ENCODE measurements around the gene GPX2.

The GPX2 gene

GRCh38 chr14:64899958-64900357, 42.6 kb downstream of the GPX2 start:
- Histone ChIP-seq H3K4me3 (ENCODE audit: low read depth, low read length) (no peak overlapping the region), H3K9ac (ENCODE audit: low read length) (no peak overlapping the region), H4K12ac (ENCODE audit: low read depth, low read length) (no peak overlapping the region), H4K91ac (ENCODE audit: low read depth, low read length) (no peak overlapping the region), H2AK5ac (ENCODE audit: low read length) (no peak overlapping the region), H4K8ac (ENCODE audit: low read depth, low read length) (no peak overlapping the region), H3K4me1 (ENCODE audit: control insufficient read depth in 1 of 2, insufficient read depth in 2 of 2, low read length in 2 of 2) (no peaks in the 10 kb centered on the region), H3K4ac (ENCODE audit: low read depth, low read length) (no peak overlapping the region), H3K36me3 (ENCODE audit: control insufficient read depth in 1 of 2, insufficient read depth in 2 of 2, low read length in 2 of 2) (no peaks in the 10 kb centered on the region), H3K18ac (ENCODE audit: low read length) (no peak overlapping the region), H3K9me3 (ENCODE audit: insufficient read depth, low read depth, low read length) (no peaks in the 10 kb centered on the region), H3K79me2 (ENCODE audit: control insufficient read depth, insufficient read depth, low read length, poor library complexity) (no peaks in the 10 kb centered on the region), H3K79me1 (ENCODE audit: low read length) (no peaks in the 10 kb centered on the region), H2AFZ (ENCODE audit: insufficient read depth, low read length, poor library complexity) (no peak overlapping the region), H2BK12ac (ENCODE audit: low read length) (no peak overlapping the region), H3K14ac (ENCODE audit: low read length) (no peak overlapping the region), H3K4me2 (ENCODE audit: low read length) (no peak overlapping the region), H3K23ac (ENCODE audit: low read length) (no peak overlapping the region), H3K27me3 (ENCODE audit: insufficient read depth, low read length) (no peaks in the 10 kb centered on the region), H3K27ac (ENCODE audit: low read depth, low read length) (no peak overlapping the region), H2BK5ac (ENCODE audit: low read depth, low read length, poor library complexity) (no peak overlapping the region), H2BK120ac (ENCODE audit: insufficient read depth, low read length, poor library complexity) (no peak overlapping the region)
- WGBS (ENCODE audit: extremely low coverage, insufficient coverage, insufficient read length): no CpG with 5 or more reads among the region's 1 CpG
- DNase-seq: no peak

- H3K14ac ChIP-seq (ENCODE audit: low read length): no peak overlapping the region
- H3K4ac ChIP-seq (ENCODE audit: low read depth, low read length): no peak overlapping the region
- H3K36me3 ChIP-seq (ENCODE audit: control insufficient read depth in 1 of 2, insufficient read depth in 2 of 2, low read length in 2 of 2): no peaks in the 10 kb centered on the region
- no peak overlapping the region for H4K12ac ChIP-seq (ENCODE audit: low read depth, low read length)
- H3K27me3 ChIP-seq (ENCODE audit: insufficient read depth, low read length): no peaks in the 10 kb centered on the region
- no peak overlapping the region for H2BK12ac ChIP-seq (ENCODE audit: low read length)
- H3K23ac ChIP-seq (ENCODE audit: low read length): no peak overlapping the region
- no peak overlapping the region for H2BK5ac ChIP-seq (ENCODE audit: low read depth, low read length, poor library complexity)
- H3K27ac ChIP-seq (ENCODE audit: low read depth, low read length): no peak overlapping the region
- no peak overlapping the region for H3K4me3 ChIP-seq (ENCODE audit: low read depth, low read length)
- WGBS (ENCODE audit: extremely low coverage, insufficient coverage, insufficient read length): no CpG with 5 or more reads among the region's 2 CpGs
- H4K8ac ChIP-seq (ENCODE audit: low read depth, low read length): no peak overlapping the region
- H2BK120ac ChIP-seq (ENCODE audit: insufficient read depth, low read length, poor library complexity): no peak overlapping the region
- peak; percentile 18 to 73 for DNase-seq
- no peak overlapping the region for H4K91ac ChIP-seq (ENCODE audit: low read depth, low read length)
- H3K79me2 ChIP-seq (ENCODE audit: control insufficient read depth, insufficient read depth, low read length, poor library complexity): no peaks in the 10 kb centered on the region
- H3K9me3 ChIP-seq (ENCODE audit: insufficient read depth, low read depth, low read length): no peaks in the 10 kb centered on the region
- no peak overlapping the region for H3K4me2 ChIP-seq (ENCODE audit: low read length)
- H3K4me1 ChIP-seq (ENCODE audit: control insufficient read depth in 1 of 2, insufficient read depth in 2 of 2, low read length in 2 of 2): no peaks in the 10 kb centered on the region
- H3K79me1 ChIP-seq (ENCODE audit: low read length): no peaks in the 10 kb centered on the region
- no peak overlapping the region for H2AFZ ChIP-seq (ENCODE audit: insufficient read depth, low read length, poor library complexity)
- no peak overlapping the region for H3K18ac ChIP-seq (ENCODE audit: low read length)
- H3K9ac ChIP-seq (ENCODE audit: low read length): no peak overlapping the region
- no peak overlapping the region for H2AK5ac ChIP-seq (ENCODE audit: low read length)
Measured at GRCh38 chr14:64891839-64892375, 50.6 kb downstream of the GPX2 start.

- Histone ChIP-seq H3K4me1 (ENCODE audit: control insufficient read depth in 1 of 2, insufficient read depth in 2 of 2, low read length in 2 of 2) (no peaks in the 10 kb centered on the region), H4K12ac (ENCODE audit: low read depth, low read length) (no peak overlapping the region), H4K91ac (ENCODE audit: low read depth, low read length) (no peak overlapping the region), H3K9ac (ENCODE audit: low read length) (no peak overlapping the region), H3K4me2 (ENCODE audit: low read length) (no peak overlapping the region), H2BK5ac (ENCODE audit: low read depth, low read length, poor library complexity) (no peak overlapping the region), H3K79me2 (ENCODE audit: control insufficient read depth, insufficient read depth, low read length, poor library complexity) (no peaks in the 10 kb centered on the region), H4K8ac (ENCODE audit: low read depth, low read length) (no peak overlapping the region), H3K23ac (ENCODE audit: low read length) (no peak overlapping the region), H3K27me3 (ENCODE audit: insufficient read depth, low read length) (no peaks in the 10 kb centered on the region), H3K14ac (ENCODE audit: low read length) (no peak overlapping the region), H3K27ac (ENCODE audit: low read depth, low read length) (no peak overlapping the region), H2AK5ac (ENCODE audit: low read length) (no peak overlapping the region), H3K9me3 (ENCODE audit: insufficient read depth, low read depth, low read length) (no peaks in the 10 kb centered on the region), H2AFZ (ENCODE audit: insufficient read depth, low read length, poor library complexity) (no peak overlapping the region), H3K4me3 (ENCODE audit: low read depth, low read length) (no peak overlapping the region), H3K4ac (ENCODE audit: low read depth, low read length) (no peak overlapping the region), H2BK12ac (ENCODE audit: low read length) (no peak overlapping the region), H3K36me3 (ENCODE audit: control insufficient read depth in 1 of 2, insufficient read depth in 2 of 2, low read length in 2 of 2) (no peaks in the 10 kb centered on the region), H2BK120ac (ENCODE audit: insufficient read depth, low read length, poor library complexity) (no peak overlapping the region), H3K79me1 (ENCODE audit: low read length) (no peaks in the 10 kb centered on the region), H3K18ac (ENCODE audit: low read length) (no peak overlapping the region)
- no peak for DNase-seq
- no CpG with 5 or more reads among the region's 4 CpGs for WGBS (ENCODE audit: extremely low coverage, insufficient coverage, insufficient read length)
Measured at GRCh38 chr14:64891173-64891838, 51.2 kb downstream of the GPX2 start.

- no peak for DNase-seq
- H3K79me1 ChIP-seq (ENCODE audit: low read length): no peaks in the 10 kb centered on the region
- no peak overlapping the region for H3K23ac ChIP-seq (ENCODE audit: low read length)
- H3K9me3 ChIP-seq (ENCODE audit: insufficient read depth, low read depth, low read length): no peaks in the 10 kb centered on the region
- no peak overlapping the region for H3K27ac ChIP-seq (ENCODE audit: low read depth, low read length)
- no peak overlapping the region for H2BK12ac ChIP-seq (ENCODE audit: low read length)
- no peak overlapping the region for H2AFZ ChIP-seq (ENCODE audit: insufficient read depth, low read length, poor library complexity)
- H4K8ac ChIP-seq (ENCODE audit: low read depth, low read length): no peak overlapping the region
- no peak overlapping the region for H3K4me3 ChIP-seq (ENCODE audit: low read depth, low read length)
- H4K12ac ChIP-seq (ENCODE audit: low read depth, low read length): no peak overlapping the region
- no peak overlapping the region for H2AK5ac ChIP-seq (ENCODE audit: low read length)
- no peaks in the 10 kb centered on the region for H3K27me3 ChIP-seq (ENCODE audit: insufficient read depth, low read length)
- H4K91ac ChIP-seq (ENCODE audit: low read depth, low read length): no peak overlapping the region
- H3K9ac ChIP-seq (ENCODE audit: low read length): no peak overlapping the region
- H3K36me3 ChIP-seq (ENCODE audit: control insufficient read depth in 1 of 2, insufficient read depth in 2 of 2, low read length in 2 of 2): no peaks in the 10 kb centered on the region
- H3K14ac ChIP-seq (ENCODE audit: low read length): no peak overlapping the region
- H2BK120ac ChIP-seq (ENCODE audit: insufficient read depth, low read length, poor library complexity): no peak overlapping the region
- no peaks in the 10 kb centered on the region for H3K4me1 ChIP-seq (ENCODE audit: control insufficient read depth in 1 of 2, insufficient read depth in 2 of 2, low read length in 2 of 2)
- no peak overlapping the region for H3K4ac ChIP-seq (ENCODE audit: low read depth, low read length)
- no peak overlapping the region for H3K4me2 ChIP-seq (ENCODE audit: low read length)
- no peak overlapping the region for H3K18ac ChIP-seq (ENCODE audit: low read length)
- no peaks in the 10 kb centered on the region for H3K79me2 ChIP-seq (ENCODE audit: control insufficient read depth, insufficient read depth, low read length, poor library complexity)
- no CpG with 5 or more reads among the region's 6 CpGs for WGBS (ENCODE audit: extremely low coverage, insufficient coverage, insufficient read length)
- no peak overlapping the region for H2BK5ac ChIP-seq (ENCODE audit: low read depth, low read length, poor library complexity)
Measured at GRCh38 chr14:64889352-64889751, 53.2 kb downstream of the GPX2 start.
